ENCODE measurements around the gene SLC22A5. TPM values are rescaled to one million over a fixed set of nuclear protein-coding genes. Genes with fewer than 3 reads are reported as not detected.

Gene SLC22A5
- total and polyA plus RNA-seq, 9 of the 15 experiments (the other 6 are each of a cell fraction or from before 2014, with no cell fraction given): 3.0 to 16.6 (median 8.3) TPM

- TF ChIP-seq NFIC (IDR thresholded peaks at IDR 0.05) (peak; percentile 62), FOXM1 (IDR thresholded peaks at IDR 0.05; ENCODE audit: low read depth) (0 out of 2 replicates have a peak, but pooled peaks have one; percentile 37), FOXM1 (CRISPR knock-in tag; IDR thresholded peaks at IDR 0.05; ENCODE audit: low read depth) (no peak), FOXP4 (CRISPR knock-in tag; IDR thresholded peaks at IDR 0.05; ENCODE audit: borderline replicate concordance) (no peak), PKNOX1 (IDR thresholded peaks at IDR 0.05) (peak; percentile 81), ZNF584 (CRISPR knock-in tag; IDR thresholded peaks at IDR 0.05; ENCODE audit: low read depth) (no peak), ZNF668 (CRISPR knock-in tag; IDR thresholded peaks at IDR 0.05) (no peak), MAFG (tag; conservative IDR thresholded peaks at IDR 0.05) (no peak), NCOR1 (IDR thresholded peaks at IDR 0.05) (peak; percentile 87), DMBX1 (CRISPR knock-in tag; IDR thresholded peaks at IDR 0.05; ENCODE audit: borderline replicate concordance) (no peak; the same call in 1 of the 2 replicates), PRPF4 (IDR thresholded peaks at IDR 0.05; ENCODE audit: insufficient read depth, low read depth, low read length, poor library complexity, severe bottlenecking) (no peak), THRB (CRISPR knock-in tag; conservative IDR thresholded peaks at IDR 0.05) (no peak), ZMIZ1 (IDR thresholded peaks at IDR 0.05; ENCODE audit: low read depth in 2 of 2, low read length in 2 of 2) (peak in 1 of 2 experiments; percentile 59; a peak in 1 of 4 replicates), CHD2 (IDR thresholded peaks at IDR 0.05; ENCODE audit: low read depth, low read length) (no peak), TCFL5 (CRISPR knock-in tag; conservative IDR thresholded peaks at IDR 0.05) (no peak), MEIS2 (IDR thresholded peaks at IDR 0.05; ENCODE audit: partially characterized antibody) (peak; percentile 91)
Measured at GRCh38 chr5:132323202-132323601, 46.3 kb upstream of the SLC22A5 start (continued).
